GM19239 (cell line): ENCODE measurements around the gene TIMM44.
"Not testable (repeated sequence)": the region's sequence is repeated elsewhere in the genome, so short reads cannot be mapped to it uniquely, and the experiment has no call there.

ENCODE experiments used
- DNase-seq: peaks from one replicate; pipeline ENCODE4 v3.0.0; 2011; ENCODE audit warnings: low spot score; ENCODE audit not compliant: insufficient read length
- FAIRE-seq: peaks from 2 replicates; lab custom pipeline; 2011; peaks lifted over from hg19 to GRCh38; lab: Jason Lieb, UNC

TIMM44 gene

GRCh38 chr19:7977723-7978040, 34.2 kb upstream of the TIMM44 start:
- DNase-seq = no peak
- FAIRE-seq = no peak

- FAIRE-seq (no peak), DNase-seq (no peak)
Observed at GRCh38 chr19:7977021-7977722, 33.7 kb upstream of the TIMM44 start.

- DNase-seq (no peak), FAIRE-seq (no peak)
Observed at GRCh38 chr19:7976461-7976860, 33.0 kb upstream of the TIMM44 start.

- no peak for DNase-seq
- no peak for FAIRE-seq
Observed at GRCh38 chr19:7975037-7975436, 31.6 kb upstream of the TIMM44 start.

- FAIRE-seq (no peak), DNase-seq (no peak)
Observed at GRCh38 chr19:7973883-7974282, 30.4 kb upstream of the TIMM44 start.

- DNase-seq (no peak), FAIRE-seq (no peak)
Observed at GRCh38 chr19:7971553-7972520, 28.4 kb upstream of the TIMM44 start.

- DNase-seq = peak; percentile 40
- FAIRE-seq = peak; percentile 8
Observed at GRCh38 chr19:7970716-7971448, 27.4 kb upstream of the TIMM44 start.

GRCh38 chr19:7969555-7969939, 26.1 kb upstream of the TIMM44 start:
- no peak for FAIRE-seq
- no peak for DNase-seq

GRCh38 chr19:7968796-7969554, 25.5 kb upstream of the TIMM44 start:
- DNase-seq = no peak
- no peak for FAIRE-seq

- DNase-seq (no peak), FAIRE-seq (no peak)
Observed at GRCh38 chr19:7968008-7968795, 24.7 kb upstream of the TIMM44 start.

- no peak for FAIRE-seq
- no peak for DNase-seq
Observed at GRCh38 chr19:7965921-7966665, 22.6 kb upstream of the TIMM44 start.

GRCh38 chr19:7965259-7965841, 21.9 kb upstream of the TIMM44 start:
- no peak for DNase-seq
- no peak for FAIRE-seq

- FAIRE-seq (no peak), DNase-seq (no peak)
Observed at GRCh38 chr19:7963566-7963965, 20.1 kb upstream of the TIMM44 start.

GRCh38 chr19:7962644-7963268, 19.3 kb upstream of the TIMM44 start:
- FAIRE-seq = no peak
- DNase-seq = no peak

- DNase-seq = no peak
- no peak for FAIRE-seq
Observed at GRCh38 chr19:7961920-7962626, 18.6 kb upstream of the TIMM44 start.

GRCh38 chr19:7961082-7961481, 17.6 kb upstream of the TIMM44 start:
- DNase-seq, FAIRE-seq: not testable (repeated sequence)

- no peak for DNase-seq
- FAIRE-seq = no peak
Observed at GRCh38 chr19:7959211-7959610, 15.7 kb upstream of the TIMM44 start.
